HG03045 (cell line): ENCODE measurements around the gene DIP2C.

Source experiments
- ATAC-seq: cut with Tn5 transposase; IDR thresholded peaks from one replicate; pipeline ENCODE4 v1.9.1; 2021; ENCODE audit warnings: mild to moderate bottlenecking, moderate library complexity; ENCODE audit not compliant: unreplicated experiment

The DIP2C gene

GRCh38 chr10:507908-508444 lies 181.5 kb downstream of the DIP2C start:
- no peak for ATAC-seq

GRCh38 chr10:507355-507699 lies 182.1 kb downstream of the DIP2C start:
- ATAC-seq: no peak

GRCh38 chr10:506451-507354 lies 182.8 kb downstream of the DIP2C start:
- ATAC-seq: no peak

GRCh38 chr10:505419-505818 lies 184.0 kb downstream of the DIP2C start:
- no peak for ATAC-seq

GRCh38 chr10:504806-505205 lies 184.7 kb downstream of the DIP2C start:
- ATAC-seq: no peak

GRCh38 chr10:504121-504611 lies 185.3 kb downstream of the DIP2C start:
- ATAC-seq: no peak

- no peak for ATAC-seq
These were observed 187.9 kb downstream of the DIP2C start for GRCh38 chr10:501596-501995.

- no peak for ATAC-seq
These were observed 188.6 kb downstream of the DIP2C start for GRCh38 chr10:500876-501275.

GRCh38 chr10:499991-500390 lies 189.5 kb downstream of the DIP2C start:
- ATAC-seq: no peak

- ATAC-seq: no peak
These were observed 190.6 kb downstream of the DIP2C start for GRCh38 chr10:498760-499435.

- ATAC-seq: no peak
These were observed 191.5 kb downstream of the DIP2C start for GRCh38 chr10:497898-498451.

GRCh38 chr10:497289-497688 lies 192.2 kb downstream of the DIP2C start:
- ATAC-seq: no peak

GRCh38 chr10:494556-494955 lies 194.9 kb downstream of the DIP2C start:
- no peak for ATAC-seq

- ATAC-seq: no peak
These were observed 195.3 kb downstream of the DIP2C start for GRCh38 chr10:494149-494542.

GRCh38 chr10:493391-494148 lies 195.9 kb downstream of the DIP2C start:
- ATAC-seq: no peak

- no peak for ATAC-seq
These were observed 196.6 kb downstream of the DIP2C start for GRCh38 chr10:492836-493235.

- no peak for ATAC-seq
These were observed 197.6 kb downstream of the DIP2C start for GRCh38 chr10:491667-492424.

GRCh38 chr10:490891-491571 lies 198.4 kb downstream of the DIP2C start:
- no peak for ATAC-seq

GRCh38 chr10:490256-490655 lies 199.2 kb downstream of the DIP2C start:
- ATAC-seq: no peak

- no peak for ATAC-seq
These were observed 200.1 kb downstream of the DIP2C start for GRCh38 chr10:489330-489729.
